AG04450 (cell line): ENCODE results near the gene SRGAP3. TPM values are rescaled to one million over a fixed set of nuclear protein-coding genes. Genes with fewer than 3 reads are reported as not detected.

Experiments used
- CTCF ChIA-PET: fragments of 300-600, 350-600 bp; formaldehyde crosslinking; extraction: SDS; loops from one replicate; lab custom pipeline; 2022; ENCODE audit warnings: antibody characterized with exemption, inconsistent platforms; lab: Charles Lee
- POLR2A ChIA-PET: fragments of 350-600 bp; formaldehyde crosslinking; extraction: SDS; loops from one replicate; lab custom pipeline; 2021; ENCODE audit warnings: antibody characterized with exemption, inconsistent platforms; lab: Yijun Ruan, JAX
- DNase-seq: peaks from one replicate; pipeline ENCODE4 v3.0.0-alpha.2; 2011; ENCODE audit warnings: low read depth, low spot score
- H3K27ac ChIP-seq: one replicate; pipeline ENCODE4 v1.5.1; 2012; ENCODE audit warnings: low read depth, low read length, control low read depth
- H3K27me3 ChIP-seq: one replicate; pipeline ENCODE4 v1.6.0; 2012; ENCODE audit warnings: low read length; ENCODE audit not compliant: control insufficient read depth, insufficient read depth
- H3K4me3 ChIP-seq: 2 replicates; pipeline ENCODE4 v1.5.1; 2011; ENCODE audit warnings: mild to moderate bottlenecking, low read depth, low read length, control low read depth
- H3K9me3 ChIP-seq: 2 replicates; pipeline ENCODE4 v1.5.1; 2012; ENCODE audit warnings: low read length; ENCODE audit not compliant: control insufficient read depth, insufficient read depth
- polyA plus RNA-seq: library from polyadenylated mRNA; depleted of rRNA; stranded (reverse); fragments of >200 nt; gene quantifications from 2 replicates; pipeline ENCODE4 v1.2.3, GENCODE V29; 2011
- TF ChIP-seq, protein P1 (sequence below): IDR thresholded peaks from 2 replicates; pipeline ENCODE4 v1.5.1; 2011; ENCODE audit warnings: low read depth, low read length, control low read depth, inconsistent platforms

The SRGAP3 gene
- polyA plus RNA-seq, 1 experiment = 0.61 TPM

DNA sequence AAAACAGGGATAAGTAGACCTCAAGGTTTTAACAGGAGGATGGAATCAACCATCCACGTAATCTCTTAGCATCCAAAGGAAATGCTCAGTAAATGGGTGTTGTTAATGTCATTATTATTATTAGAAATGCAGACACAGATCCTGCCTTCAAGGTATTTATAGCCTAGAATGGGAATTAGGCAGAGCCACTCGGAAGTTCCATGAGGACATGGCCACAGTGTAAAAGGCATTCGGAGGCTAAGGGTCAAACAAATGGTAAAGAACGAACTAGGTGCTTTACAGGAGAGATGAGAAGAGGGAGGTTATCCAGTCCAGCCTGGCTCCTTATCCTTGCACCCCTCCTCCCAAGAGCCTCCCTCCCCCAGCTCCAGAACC lies 65.0 kb downstream of the SRGAP3 start:
- Histone ChIP-seq H3K27ac (no peak overlapping the region), H3K9me3 (no peaks in the 10 kb centered on the region), H3K4me3 (no peak overlapping the region), H3K27me3 (peaks cover 6% of the 10 kb centered on the region)
- ChIA-PET POLR2A (no interaction called here), CTCF (no interaction called here)
- TF ChIP-seq, protein P1, sequence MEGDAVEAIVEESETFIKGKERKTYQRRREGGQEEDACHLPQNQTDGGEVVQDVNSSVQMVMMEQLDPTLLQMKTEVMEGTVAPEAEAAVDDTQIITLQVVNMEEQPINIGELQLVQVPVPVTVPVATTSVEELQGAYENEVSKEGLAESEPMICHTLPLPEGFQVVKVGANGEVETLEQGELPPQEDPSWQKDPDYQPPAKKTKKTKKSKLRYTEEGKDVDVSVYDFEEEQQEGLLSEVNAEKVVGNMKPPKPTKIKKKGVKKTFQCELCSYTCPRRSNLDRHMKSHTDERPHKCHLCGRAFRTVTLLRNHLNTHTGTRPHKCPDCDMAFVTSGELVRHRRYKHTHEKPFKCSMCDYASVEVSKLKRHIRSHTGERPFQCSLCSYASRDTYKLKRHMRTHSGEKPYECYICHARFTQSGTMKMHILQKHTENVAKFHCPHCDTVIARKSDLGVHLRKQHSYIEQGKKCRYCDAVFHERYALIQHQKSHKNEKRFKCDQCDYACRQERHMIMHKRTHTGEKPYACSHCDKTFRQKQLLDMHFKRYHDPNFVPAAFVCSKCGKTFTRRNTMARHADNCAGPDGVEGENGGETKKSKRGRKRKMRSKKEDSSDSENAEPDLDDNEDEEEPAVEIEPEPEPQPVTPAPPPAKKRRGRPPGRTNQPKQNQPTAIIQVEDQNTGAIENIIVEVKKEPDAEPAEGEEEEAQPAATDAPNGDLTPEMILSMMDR = no peak
- no peak for DNase-seq

DNA sequence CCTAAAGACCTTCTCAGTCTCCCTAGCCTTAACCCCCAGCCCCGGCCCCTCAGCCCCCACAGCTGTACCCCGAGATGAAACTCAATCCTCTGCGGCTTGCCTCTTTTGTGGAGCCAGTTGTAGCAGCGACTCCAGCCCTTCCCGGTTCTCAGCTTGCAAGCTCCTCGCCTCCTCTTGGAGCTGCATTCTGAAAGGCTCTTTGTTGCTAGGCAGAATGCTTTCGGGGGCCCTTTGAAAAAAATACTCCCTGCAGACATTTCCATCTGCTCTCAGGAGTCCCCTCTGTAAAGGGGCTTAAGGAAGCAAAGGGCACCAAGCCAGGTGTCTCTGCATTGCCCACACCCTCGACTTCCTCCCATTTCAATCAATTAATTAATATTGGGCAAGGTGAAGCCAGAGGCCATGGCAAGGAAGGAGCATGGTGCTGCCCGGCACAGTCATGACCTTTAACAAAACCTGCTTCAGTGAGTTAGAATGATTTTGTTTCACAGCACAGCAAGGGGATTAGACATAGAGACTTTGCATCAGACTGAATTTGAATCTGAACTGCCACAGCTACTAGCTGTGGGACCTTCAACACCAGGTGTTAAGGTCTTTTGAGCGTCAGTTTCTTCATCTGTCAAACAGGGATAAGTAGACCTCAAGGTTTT lies 65.5 kb downstream of the SRGAP3 start:
- TF ChIP-seq, protein P1 = no peak
- Histone ChIP-seq H3K27me3 (peaks cover 6% of the 10 kb centered on the region), H3K4me3 (no peak overlapping the region), H3K9me3 (no peaks in the 10 kb centered on the region), H3K27ac (no peak overlapping the region)
- ChIA-PET POLR2A (no interaction called here), CTCF (no interaction called here)
- no peak for DNase-seq

DNA sequence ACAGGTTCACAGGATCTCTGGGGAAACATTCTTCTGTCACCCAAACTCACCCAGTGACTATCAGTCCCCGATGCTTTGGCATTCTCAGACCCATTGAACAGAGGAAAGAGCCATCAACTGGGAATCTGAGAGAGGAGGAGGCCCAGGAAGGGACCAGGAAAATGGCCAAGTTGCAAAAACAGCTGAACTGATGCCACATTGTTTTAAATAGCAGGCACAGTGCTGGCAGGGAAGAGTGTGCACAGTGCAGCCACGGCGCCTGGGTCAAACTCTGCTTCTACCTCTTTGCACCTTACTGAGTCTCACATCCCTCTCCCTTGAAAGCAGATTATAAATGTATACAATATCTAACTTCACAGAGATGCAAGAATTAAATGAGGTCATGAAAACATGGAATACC lies 66.4 kb downstream of the SRGAP3 start:
- H3K27me3 ChIP-seq = peaks cover 8% of the 10 kb centered on the region
- H3K27ac ChIP-seq = no peak overlapping the region
- ChIA-PET CTCF (no interaction called here), POLR2A (no interaction called here)
- no peaks in the 10 kb centered on the region for H3K9me3 ChIP-seq
- DNase-seq = no peak
- H3K4me3 ChIP-seq = no peak overlapping the region
- TF ChIP-seq, protein P1 = no peak

DNA sequence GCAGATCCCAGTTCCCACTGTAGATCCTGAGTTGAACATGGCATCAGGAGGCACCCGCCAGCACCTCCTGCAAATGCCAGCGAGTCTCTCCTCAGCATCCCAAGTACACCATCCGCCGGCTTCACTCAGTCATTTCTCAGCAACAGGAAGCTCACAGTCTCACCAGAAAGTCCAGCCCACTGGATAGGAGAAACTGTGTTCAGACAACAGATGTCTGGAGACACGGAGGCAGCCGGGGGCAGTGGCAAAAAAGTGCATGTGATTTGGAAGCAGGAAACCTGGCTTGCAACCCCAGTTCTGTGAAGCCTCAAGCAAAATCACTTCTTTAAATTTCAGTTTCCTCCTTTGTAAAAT lies 68.7 kb downstream of the SRGAP3 start:
- Histone ChIP-seq H3K9me3 (no peaks in the 10 kb centered on the region), H3K27me3 (peaks cover 3% of the 10 kb centered on the region), H3K27ac (no peak overlapping the region), H3K4me3 (no peak overlapping the region)
- ChIA-PET CTCF (no interaction called here), POLR2A (no interaction called here)
- no peak for DNase-seq
- TF ChIP-seq, protein P1 = no peak

DNA sequence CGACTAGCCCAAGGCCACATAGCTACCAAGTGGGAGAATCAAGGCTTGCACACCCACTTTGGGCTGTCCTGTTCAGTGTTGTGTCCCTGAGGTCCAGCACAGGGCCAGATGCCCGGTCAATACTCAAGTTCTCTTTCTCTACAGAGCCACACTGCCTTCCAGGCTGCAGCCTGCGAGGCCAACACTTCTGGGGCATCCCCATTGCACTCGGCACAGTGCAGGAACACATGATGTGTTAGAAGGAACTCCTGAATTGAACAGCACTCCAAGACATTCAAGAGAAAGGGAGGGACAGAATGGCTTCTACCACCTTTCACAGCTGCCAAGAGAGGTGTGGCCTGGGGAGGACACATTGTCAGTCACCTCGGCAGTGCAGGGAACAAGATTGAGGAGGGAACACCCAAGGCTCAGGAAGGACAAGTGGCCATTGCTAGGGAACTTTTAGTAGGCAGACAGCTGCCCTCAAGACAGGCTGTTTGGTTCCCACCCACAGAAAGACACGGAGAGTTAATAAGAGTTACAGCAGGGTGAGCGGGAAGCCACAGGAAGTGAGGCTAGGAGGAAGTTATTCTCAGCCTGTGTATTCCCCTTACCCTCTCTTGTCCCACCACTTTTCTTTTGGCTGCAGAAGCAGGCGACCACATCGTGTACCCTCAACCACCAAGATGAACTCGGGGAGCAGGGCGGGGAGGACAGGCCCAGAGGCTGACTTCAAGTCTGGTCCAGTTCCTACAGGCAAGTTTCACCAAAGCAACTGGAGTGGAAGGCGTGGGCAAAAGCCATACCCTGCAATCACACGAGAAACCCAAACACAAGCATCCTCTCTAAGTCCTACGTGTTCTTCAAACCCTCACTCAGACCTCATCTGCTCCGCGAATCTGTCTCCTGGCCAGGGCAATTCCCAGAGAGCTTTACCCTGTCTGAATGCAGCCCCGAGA lies 69.4 kb downstream of the SRGAP3 start:
- Histone ChIP-seq H3K27me3 (peaks cover 3% of the 10 kb centered on the region), H3K27ac (no peak overlapping the region), H3K9me3 (no peaks in the 10 kb centered on the region), H3K4me3 (no peak overlapping the region)
- POLR2A ChIA-PET = no interaction called here
- TF ChIP-seq, protein P1 = no peak
- CTCF ChIA-PET = no interaction called here
- DNase-seq = no peak
